K562 (cell line): ENCODE results near the gene ZNF865. TPM values are rescaled to one million over a fixed set of nuclear protein-coding genes. Genes with fewer than 3 reads are reported as not detected.

Experiments used
- EP300 ChIP-seq: IDR thresholded peaks from 2 replicates; pipeline ENCODE4 v1.6.1; 2012; ENCODE audit warnings: low read length, improper control_type of control experiment
- ESRRB ChIP-seq: fragments of 250-450 bp; sonication (Bioruptor Pico); IDR thresholded peaks from 2 replicates; pipeline ENCODE4 v1.5.0; 2020; ENCODE audit warnings: mild to moderate bottlenecking, moderate library complexity, borderline replicate concordance
- FOS ChIP-seq: IDR thresholded peaks from 3 replicates; pipeline ENCODE4 v1.6.1; 2011; ENCODE audit not compliant: insufficient read length; ENCODE audit errors: extremely low read depth
- FOXA1 ChIP-seq: fragments of 450-650 bp; IDR thresholded peaks from 2 replicates; pipeline ENCODE4 v1.6.1; 2016; ENCODE audit warnings: mild to moderate bottlenecking, borderline replicate concordance
- FOXJ3 ChIP-seq: sonication (generic); formaldehyde crosslinking; IDR thresholded peaks from 2 replicates; pipeline ENCODE4 v1.4.0; 2020; ENCODE audit warnings: mild to moderate bottlenecking, missing genetic modification reagents
- GABPA ChIP-seq: fragments of 200-800 bp; sonication (Bioruptor generic); conservative IDR thresholded peaks from 2 replicates; pipeline ENCODE4 v1.6.1; 2016; ENCODE audit warnings: low read depth, missing genetic modification characterization, missing compliant biosample characterization
- HEY1 ChIP-seq: fragments of 250-450 bp; sonication (Bioruptor Pico); IDR thresholded peaks from 2 replicates; pipeline ENCODE4 v1.5.0; 2020; ENCODE audit warnings: mild to moderate bottlenecking, moderate library complexity, borderline replicate concordance
- LCOR ChIP-seq: sonication (generic); formaldehyde crosslinking; IDR thresholded peaks from 2 replicates; pipeline ENCODE4 v1.8.0; 2022; ENCODE audit warnings: mild to moderate bottlenecking, missing genetic modification reagents
- MBD1 ChIP-seq: fragments of 250-450 bp; sonication (Bioruptor Pico); IDR thresholded peaks from 2 replicates; pipeline ENCODE4 v1.8.0; 2022; ENCODE audit warnings: inconsistent platforms
- PCBP2 ChIP-seq: fragments of 200-400 bp; formaldehyde crosslinking; IDR thresholded peaks from 2 replicates; pipeline ENCODE4 v1.6.1; 2018; ENCODE audit warnings: low read length, low read depth, mild to moderate bottlenecking, moderate library complexity; ENCODE audit not compliant: poor library complexity, severe bottlenecking
- SMAD3 ChIP-seq: fragments of 450-650 bp; formaldehyde crosslinking; conservative IDR thresholded peaks from 2 replicates; pipeline ENCODE4 v1.4.0; 2020; ENCODE audit warnings: mild to moderate bottlenecking
- STAT5A ChIP-seq: IDR thresholded peaks from 2 replicates; pipeline ENCODE4 v1.6.1; 2012; ENCODE audit warnings: low read length, inconsistent platforms, borderline replicate concordance
- TAF7 ChIP-seq: fragments of 450-650 bp; IDR thresholded peaks from 2 replicates; pipeline ENCODE4 v1.6.1; 2016; ENCODE audit warnings: missing genetic modification characterization, missing compliant biosample characterization
- TOE1 ChIP-seq, 2 experiments: fragments of 450-650 bp in 1 of 2; sonication (generic) in 1 of 2; formaldehyde crosslinking in 1 of 2; IDR thresholded peaks; 2 replicates each; pipeline versions ENCODE4 v1.7.1 to v1.8.0; 2016 to 2022; ENCODE audit warnings: borderline replicate concordance in 2 of 2, mild to moderate bottlenecking in 2 of 2, antibody characterized with exemption in 1 of 2, inconsistent platforms in 1 of 2, low read depth in 1 of 2, missing genetic modification reagents in 1 of 2, moderate library complexity in 1 of 2
- U2AF1 ChIP-seq: fragments of 200-400 bp; formaldehyde crosslinking; optimal IDR thresholded peaks from 2 replicates; pipeline ENCODE3; 2017; ENCODE audit warnings: mild to moderate bottlenecking, low read depth, low read length, moderate library complexity
- ZEB2 ChIP-seq: fragments of 450-650 bp; IDR thresholded peaks from 2 replicates; pipeline ENCODE4 v1.6.1; 2016
- ZNF766 ChIP-seq: fragments of 200-800 bp; sonication (Bioruptor generic); conservative IDR thresholded peaks from 2 replicates; pipeline ENCODE4 v1.6.1; 2016; ENCODE audit warnings: missing genetic modification characterization, missing compliant biosample characterization
- polyA plus RNA-seq, 8 experiments: library from polyadenylated mRNA; depleted of rRNA in 4 of 8; stranded (reverse) in 5 of 8; unstranded in 3 of 8; fragments of >200 nt; fragmentation: Nextera tagmentation in 2 of 8; fragmentation: Illumina TruSeq in 1 of 8; extraction: Ambion mirVana in 2 of 8; extraction: Trizol in 1 of 8; gene quantifications; 2 replicates each; pipeline versions ENCODE4 v1.2.1 to v1.2.3, GENCODE V29; 2011 to 2014; ENCODE audit warnings: inconsistent platforms in 1 of 8, missing spikeins in 1 of 8
- total RNA-seq, 7 experiments: library from RNA; depleted of rRNA in 6 of 7; stranded (reverse); fragments of >200 nt in 6 of 7; fragmentation: Illumina TruSeq in 2 of 7; extraction: Trizol in 2 of 7; gene quantifications; 2 replicates each; pipeline versions ENCODE4 v1.2.1 to v1.2.3, GENCODE V29; 2011 to 2021; ENCODE audit warnings: low replicate concordance in 1 of 7
- TF ChIP-seq, protein P1 (sequence below): sonication (generic); formaldehyde crosslinking; IDR thresholded peaks from 2 replicates; pipeline ENCODE4 v1.8.0; 2023; ENCODE audit warnings: missing genetic modification reagents, mild to moderate bottlenecking, borderline replicate concordance
- TF ChIP-seq, protein P2 (sequence below): fragments of 450-650 bp; IDR thresholded peaks from 2 replicates; pipeline ENCODE4 v1.6.1; 2016; ENCODE audit warnings: low read depth, mild to moderate bottlenecking, moderate library complexity

Gene ZNF865
- total and polyA plus RNA-seq, 9 of the 15 experiments (the other 6 are each of a cell fraction or from before 2014, with no cell fraction given) = 0.40 to 18.8 (median 1.6) TPM; not detected in 2

DNA sequence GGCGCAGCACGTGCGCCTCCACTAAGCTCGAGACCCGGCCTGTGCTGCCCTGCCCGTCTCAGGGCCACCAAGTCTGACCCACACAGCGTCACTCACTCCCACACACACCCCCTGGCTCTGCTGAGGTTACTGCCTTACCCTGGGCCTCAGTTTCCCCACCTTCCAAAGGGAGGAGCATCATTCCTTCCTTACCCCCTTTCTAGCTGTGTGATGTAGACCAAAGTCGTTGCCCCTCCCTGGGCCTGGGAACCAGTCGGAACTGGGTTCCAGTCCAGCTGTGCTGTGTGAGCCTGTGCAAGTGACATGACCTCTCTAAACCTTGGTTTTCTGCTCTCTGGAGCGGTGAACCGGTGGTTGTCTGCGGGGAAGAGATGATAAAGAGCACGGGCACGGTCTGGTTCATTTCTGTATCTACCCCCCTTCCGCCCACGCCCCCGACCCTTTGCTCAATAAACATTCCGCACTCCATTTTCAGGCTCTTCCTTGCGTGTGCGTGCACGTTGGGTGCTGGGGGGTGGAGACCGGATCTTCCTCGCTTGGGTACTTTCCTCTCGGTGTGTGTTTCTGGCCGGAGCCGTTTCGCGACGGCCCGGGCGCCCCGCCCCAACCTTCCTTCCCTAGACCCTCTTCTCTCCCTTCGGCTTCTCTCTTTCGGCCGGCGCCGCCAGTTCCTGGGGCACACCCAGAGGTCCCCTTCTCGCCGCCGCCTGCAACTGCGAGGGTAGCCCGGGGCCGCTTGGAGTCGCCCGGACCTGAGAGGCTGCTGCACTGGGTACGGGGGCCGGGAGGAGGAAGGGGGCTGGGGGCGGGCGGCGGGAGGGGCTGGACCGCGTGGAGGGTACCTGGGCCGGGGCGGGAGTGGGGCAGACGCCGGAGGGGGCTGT, 37.8 kb downstream of the ZNF865 start, which contains the start of gene ZNF581 (continued):
- TF ChIP-seq GABPA (tag) (peak; percentile 92), SMAD3 (CRISPR knock-in tag) (no peak), FOXA1 (no peak), U2AF1 (no peak), ZEB2 (peak; percentile 97), FOXJ3 (CRISPR knock-in tag) (no peak), MBD1 (CRISPR knock-in tag) (no peak), LCOR (CRISPR knock-in tag) (no peak), FOS (no peak), TAF7 (tag) (no peak), PCBP2 (no peak), STAT5A (no peak), ZNF766 (CRISPR knock-in tag) (no peak), EP300 (peak; percentile 33; the same call in 1 of the 2 replicates), HEY1 (no peak), TOE1 (IDR thresholded peaks at IDR 0.05; ENCODE audit: borderline replicate concordance) (peak; percentile 85), TOE1 (CRISPR knock-in tag; IDR thresholded peaks at IDR 0.05; ENCODE audit: borderline replicate concordance, low read depth) (no peak), ESRRB (no peak)
- TF ChIP-seq, protein P1, sequence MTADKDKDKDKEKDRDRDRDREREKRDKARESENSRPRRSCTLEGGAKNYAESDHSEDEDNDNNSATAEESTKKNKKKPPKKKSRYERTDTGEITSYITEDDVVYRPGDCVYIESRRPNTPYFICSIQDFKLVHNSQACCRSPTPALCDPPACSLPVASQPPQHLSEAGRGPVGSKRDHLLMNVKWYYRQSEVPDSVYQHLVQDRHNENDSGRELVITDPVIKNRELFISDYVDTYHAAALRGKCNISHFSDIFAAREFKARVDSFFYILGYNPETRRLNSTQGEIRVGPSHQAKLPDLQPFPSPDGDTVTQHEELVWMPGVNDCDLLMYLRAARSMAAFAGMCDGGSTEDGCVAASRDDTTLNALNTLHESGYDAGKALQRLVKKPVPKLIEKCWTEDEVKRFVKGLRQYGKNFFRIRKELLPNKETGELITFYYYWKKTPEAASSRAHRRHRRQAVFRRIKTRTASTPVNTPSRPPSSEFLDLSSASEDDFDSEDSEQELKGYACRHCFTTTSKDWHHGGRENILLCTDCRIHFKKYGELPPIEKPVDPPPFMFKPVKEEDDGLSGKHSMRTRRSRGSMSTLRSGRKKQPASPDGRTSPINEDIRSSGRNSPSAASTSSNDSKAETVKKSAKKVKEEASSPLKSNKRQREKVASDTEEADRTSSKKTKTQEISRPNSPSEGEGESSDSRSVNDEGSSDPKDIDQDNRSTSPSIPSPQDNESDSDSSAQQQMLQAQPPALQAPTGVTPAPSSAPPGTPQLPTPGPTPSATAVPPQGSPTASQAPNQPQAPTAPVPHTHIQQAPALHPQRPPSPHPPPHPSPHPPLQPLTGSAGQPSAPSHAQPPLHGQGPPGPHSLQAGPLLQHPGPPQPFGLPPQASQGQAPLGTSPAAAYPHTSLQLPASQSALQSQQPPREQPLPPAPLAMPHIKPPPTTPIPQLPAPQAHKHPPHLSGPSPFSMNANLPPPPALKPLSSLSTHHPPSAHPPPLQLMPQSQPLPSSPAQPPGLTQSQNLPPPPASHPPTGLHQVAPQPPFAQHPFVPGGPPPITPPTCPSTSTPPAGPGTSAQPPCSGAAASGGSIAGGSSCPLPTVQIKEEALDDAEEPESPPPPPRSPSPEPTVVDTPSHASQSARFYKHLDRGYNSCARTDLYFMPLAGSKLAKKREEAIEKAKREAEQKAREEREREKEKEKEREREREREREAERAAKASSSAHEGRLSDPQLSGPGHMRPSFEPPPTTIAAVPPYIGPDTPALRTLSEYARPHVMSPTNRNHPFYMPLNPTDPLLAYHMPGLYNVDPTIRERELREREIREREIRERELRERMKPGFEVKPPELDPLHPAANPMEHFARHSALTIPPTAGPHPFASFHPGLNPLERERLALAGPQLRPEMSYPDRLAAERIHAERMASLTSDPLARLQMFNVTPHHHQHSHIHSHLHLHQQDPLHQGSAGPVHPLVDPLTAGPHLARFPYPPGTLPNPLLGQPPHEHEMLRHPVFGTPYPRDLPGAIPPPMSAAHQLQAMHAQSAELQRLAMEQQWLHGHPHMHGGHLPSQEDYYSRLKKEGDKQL (CRISPR knock-in tag) = no peak
- TF ChIP-seq, protein P2, sequence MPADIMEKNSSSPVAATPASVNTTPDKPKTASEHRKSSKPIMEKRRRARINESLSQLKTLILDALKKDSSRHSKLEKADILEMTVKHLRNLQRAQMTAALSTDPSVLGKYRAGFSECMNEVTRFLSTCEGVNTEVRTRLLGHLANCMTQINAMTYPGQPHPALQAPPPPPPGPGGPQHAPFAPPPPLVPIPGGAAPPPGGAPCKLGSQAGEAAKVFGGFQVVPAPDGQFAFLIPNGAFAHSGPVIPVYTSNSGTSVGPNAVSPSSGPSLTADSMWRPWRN = no peak
